Vagina (tissue), 2 donors: ENCODE results near the gene SLC3A2. TPM values are rescaled to one million over a fixed set of nuclear protein-coding genes. Genes with fewer than 3 reads are reported as not detected.
"Not testable (repeated sequence)": the region's sequence is repeated elsewhere in the genome, so short reads cannot be mapped to it uniquely, and the experiment has no call there.

ENCODE experiments used
- DNase-seq, 2 donors: peaks; one replicate each; pipeline ENCODE4 v3.0.0-alpha.2; 2017; ENCODE audit errors: extremely low spot score in 2 of 2
- H3K27ac ChIP-seq: fragments of 200-600 bp; sonication (generic); one replicate; pipeline ENCODE4 v1.5.1; 2019
- H3K27me3 ChIP-seq: fragments of 200-600 bp; sonication (generic); one replicate; pipeline ENCODE4 v1.5.1; 2019
- H3K36me3 ChIP-seq, 2 donors: fragments of 200-600 bp; sonication (generic); one replicate each; pipeline ENCODE4 v1.5.1; 2017 to 2019
- H3K4me1 ChIP-seq: fragments of 200-600 bp; sonication (generic); one replicate; pipeline ENCODE4 v1.5.1; 2019
- H3K4me3 ChIP-seq, 2 donors: fragments of 200-600 bp; sonication (generic); 1 replicate in 1 of 2; 2 replicates in 1 of 2; pipeline ENCODE4 v1.5.1; 2016 to 2019
- H3K9me3 ChIP-seq: fragments of 200-600 bp; sonication (generic); one replicate; pipeline ENCODE4 v1.5.1; 2019
- CTCF ChIP-seq, 3 experiments: fragments of 450-650 bp in 2 of 3; fragments of 200-600 bp in 1 of 3; sonication (generic) in 1 of 3; IDR thresholded peaks; one replicate each; pipeline ENCODE4 v1.5.1; 2017 to 2019; ENCODE audit warnings: antibody characterized with exemption in 3 of 3, mild to moderate bottlenecking in 2 of 3, moderate library complexity in 2 of 3
- POLR2A ChIP-seq, 2 donors: fragments of 450-650 bp; IDR thresholded peaks; one replicate each; pipeline ENCODE4 v1.6.1; 2017; ENCODE audit warnings: antibody characterized with exemption in 2 of 2, mild to moderate bottlenecking in 2 of 2, moderate library complexity in 2 of 2
- POLR2AphosphoS5 ChIP-seq, 2 donors: sonication (generic); formaldehyde crosslinking; IDR thresholded peaks; one replicate each; pipeline ENCODE4 v1.9.0; 2017; ENCODE audit warnings: antibody characterized with exemption in 2 of 2, mild to moderate bottlenecking in 2 of 2, low read depth in 1 of 2; ENCODE audit not compliant: insufficient read depth in 1 of 2
- intact Hi-C: fragments of 100-400 bp; cut with DNase I; formaldehyde crosslinking; loops from one replicate; pipeline ENCODE4 v1.15.1; 2023
- total RNA-seq: library from RNA; depleted of rRNA; stranded (reverse); fragments of >200 nt; gene quantifications from one replicate; pipeline ENCODE4 v1.2.3, GENCODE V29; 2016

The SLC3A2 gene
- total RNA-seq, 1 donor from 2014 or later: 169 TPM

- H3K27ac ChIP-seq: peak overlapping the region; percentile 65
- no peaks in the 10 kb centered on the region for H3K9me3 ChIP-seq
- no peaks in the 10 kb centered on the region for H3K27me3 ChIP-seq
- TF ChIP-seq POLR2AphosphoS5 (IDR thresholded peaks at IDR 0.05; ENCODE audit: insufficient read depth in 1 of 2, low read depth in 1 of 2) (no peak), CTCF (IDR thresholded peaks at IDR 0.05) (no peak)
- no peak for DNase-seq
- peaks cover 39% of the 10 kb centered on the region for H3K4me1 ChIP-seq
- intact Hi-C loops: no loop called here
- H3K36me3 ChIP-seq: peaks cover 0 to 21% of the 10 kb centered on the region in 2 donors
- H3K4me3 ChIP-seq: peak overlapping the region; percentile 48 to 79
Observed at GRCh38 chr11:62856333-62856895, 24.3 kb upstream of the SLC3A2 start.

- Histone ChIP-seq H3K4me3 (no peak overlapping the region), H3K27me3 (no peaks in the 10 kb centered on the region), H3K27ac (no peak overlapping the region), H3K9me3 (no peaks in the 10 kb centered on the region), H3K4me1 (peaks cover 39% of the 10 kb centered on the region), H3K36me3 (peaks cover 0 to 13% of the 10 kb centered on the region in 2 donors)
- peak in 1 of 2 donors; percentile 34 for TF ChIP-seq POLR2AphosphoS5 (IDR thresholded peaks at IDR 0.05; ENCODE audit: insufficient read depth in 1 of 2, low read depth in 1 of 2)
- no peak for TF ChIP-seq CTCF (IDR thresholded peaks at IDR 0.05)
- no peak for DNase-seq
- intact Hi-C loops: no loop called here
Observed at GRCh38 chr11:62857541-62857982, 23.1 kb upstream of the SLC3A2 start.

DNA sequence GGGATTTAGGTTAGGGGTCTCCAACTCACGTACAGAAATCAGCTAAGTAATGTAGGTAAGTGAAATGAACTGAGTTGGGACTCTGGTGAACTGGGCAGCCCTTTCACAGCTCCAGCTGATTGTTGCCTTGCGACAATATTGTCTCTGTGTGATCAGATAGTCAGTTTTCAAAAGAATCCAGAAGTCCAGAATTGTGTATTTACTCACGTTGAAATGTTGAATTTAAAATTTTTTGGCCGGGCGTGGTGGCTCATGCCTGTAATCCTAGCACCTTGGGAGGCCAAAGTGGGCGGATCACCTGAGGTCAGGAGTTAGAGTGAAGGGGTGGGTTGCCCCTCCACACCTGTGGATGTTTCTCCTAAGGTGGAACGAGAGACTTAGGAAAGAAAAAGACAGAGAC, 22.5 kb upstream of the SLC3A2 start:
- DNase-seq: no peak
- intact Hi-C loops: no loop called here
- H3K4me3 ChIP-seq: no peak overlapping the region
- peaks cover 37% of the 10 kb centered on the region for H3K4me1 ChIP-seq
- H3K9me3 ChIP-seq: no peaks in the 10 kb centered on the region
- no peaks in the 10 kb centered on the region for H3K27me3 ChIP-seq
- TF ChIP-seq POLR2A (IDR thresholded peaks at IDR 0.05) (no peak), CTCF (IDR thresholded peaks at IDR 0.05) (no peak), POLR2AphosphoS5 (IDR thresholded peaks at IDR 0.05; ENCODE audit: insufficient read depth in 1 of 2, low read depth in 1 of 2) (no peak)
- no peak overlapping the region for H3K27ac ChIP-seq
- peaks cover 0 to 7% of the 10 kb centered on the region in 2 donors for H3K36me3 ChIP-seq

DNA sequence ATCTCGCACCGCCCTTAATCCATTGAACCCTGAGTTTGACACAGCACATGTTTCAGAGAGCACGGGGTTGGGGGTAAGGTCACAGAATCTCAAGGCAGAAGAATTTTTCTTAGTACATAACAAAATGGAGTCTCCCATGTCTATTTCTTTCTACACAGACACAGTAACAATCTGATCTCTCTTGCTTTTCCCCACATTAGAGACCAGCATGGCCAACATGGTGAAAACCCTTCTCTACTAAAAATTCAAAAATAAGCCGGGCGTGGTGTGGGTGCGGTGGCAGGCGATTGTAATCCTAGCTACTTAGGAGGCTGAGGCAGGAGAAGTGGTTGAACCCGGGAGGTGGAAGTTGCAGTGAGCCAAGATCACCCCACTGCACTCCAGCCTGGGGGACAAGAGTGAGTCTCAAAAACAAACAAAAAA, 21.4 kb upstream of the SLC3A2 start:
- intact Hi-C loops, H3K27ac ChIP-seq, H3K9me3 ChIP-seq, H3K36me3 ChIP-seq, H3K4me3 ChIP-seq, H3K27me3 ChIP-seq, DNase-seq: not testable (repeated sequence)
- peaks cover 26% of the 10 kb centered on the region for H3K4me1 ChIP-seq

DNA sequence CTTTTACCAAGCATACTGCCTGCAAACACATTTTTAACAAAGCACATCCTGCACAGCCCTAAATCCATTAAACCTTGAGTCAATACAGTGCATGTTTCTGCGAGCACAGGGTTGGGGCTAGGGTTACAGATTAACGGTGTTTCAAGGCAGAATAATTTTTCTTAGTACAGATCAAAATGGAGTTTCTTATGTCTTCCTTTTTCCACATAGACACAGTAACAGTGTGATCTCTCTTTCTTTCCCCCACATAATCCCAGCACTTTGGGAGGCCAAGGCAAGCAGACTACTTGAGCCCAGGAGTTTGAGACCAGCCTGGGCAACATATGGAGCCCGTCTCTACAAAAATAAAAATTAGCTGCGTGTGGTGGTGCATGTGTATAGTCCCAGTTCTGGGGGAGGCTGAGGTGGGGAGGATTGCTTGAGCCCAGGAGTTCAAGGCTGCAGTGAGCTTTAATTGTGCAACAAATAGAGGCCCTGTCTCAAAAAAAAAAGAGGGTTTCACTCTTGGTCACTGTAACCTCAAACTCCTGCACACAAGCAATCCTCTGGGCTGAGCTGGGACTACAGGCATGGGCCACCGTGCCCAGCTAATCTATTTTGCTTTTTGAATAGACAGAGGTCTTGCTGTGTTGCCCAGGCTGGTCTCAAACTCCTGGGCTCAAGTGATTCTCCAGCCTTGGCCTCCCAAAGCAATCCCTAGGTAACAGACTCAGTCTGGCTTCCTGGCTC, 19.7 kb upstream of the SLC3A2 start:
- DNase-seq: no peak
- H3K4me3 ChIP-seq: no peak overlapping the region
- TF ChIP-seq CTCF (IDR thresholded peaks at IDR 0.05) (no peak), POLR2AphosphoS5 (IDR thresholded peaks at IDR 0.05; ENCODE audit: insufficient read depth in 1 of 2, low read depth in 1 of 2) (no peak), POLR2A (IDR thresholded peaks at IDR 0.05) (no peak)
- H3K27me3 ChIP-seq: no peaks in the 10 kb centered on the region
- H3K36me3 ChIP-seq: no peaks in the 10 kb centered on the region
- no peaks in the 10 kb centered on the region for H3K9me3 ChIP-seq
- no peak overlapping the region for H3K27ac ChIP-seq
- peaks cover 19% of the 10 kb centered on the region for H3K4me1 ChIP-seq
- intact Hi-C loops: loop anchor here (5.0 kb wide), 1 partner anchor 74 kb away; the partner anchor contains the start of gene TMEM179B

- intact Hi-C loops: loop anchor here (5.0 kb wide), 1 partner anchor 74 kb away; the partner anchor contains the start of gene TMEM179B
- H3K9me3 ChIP-seq, H3K27ac ChIP-seq, H3K4me3 ChIP-seq, H3K27me3 ChIP-seq, DNase-seq, H3K36me3 ChIP-seq: not testable (repeated sequence)
- peaks cover 13% of the 10 kb centered on the region for H3K4me1 ChIP-seq
Observed at GRCh38 chr11:62861564-62862192, 19.0 kb upstream of the SLC3A2 start.
